ENCODE data around the gene ZDBF2. TPM values are rescaled to one million over a fixed set of nuclear protein-coding genes. Genes with fewer than 3 reads are reported as not detected.
"Not testable (repeated sequence)": the region's sequence is repeated elsewhere in the genome, so short reads cannot be mapped to it uniquely, and the experiment has no call there.

ZDBF2 gene
- total RNA-seq, 2 donors from 2014 or later = 3.9 to 6.0 TPM

DNA sequence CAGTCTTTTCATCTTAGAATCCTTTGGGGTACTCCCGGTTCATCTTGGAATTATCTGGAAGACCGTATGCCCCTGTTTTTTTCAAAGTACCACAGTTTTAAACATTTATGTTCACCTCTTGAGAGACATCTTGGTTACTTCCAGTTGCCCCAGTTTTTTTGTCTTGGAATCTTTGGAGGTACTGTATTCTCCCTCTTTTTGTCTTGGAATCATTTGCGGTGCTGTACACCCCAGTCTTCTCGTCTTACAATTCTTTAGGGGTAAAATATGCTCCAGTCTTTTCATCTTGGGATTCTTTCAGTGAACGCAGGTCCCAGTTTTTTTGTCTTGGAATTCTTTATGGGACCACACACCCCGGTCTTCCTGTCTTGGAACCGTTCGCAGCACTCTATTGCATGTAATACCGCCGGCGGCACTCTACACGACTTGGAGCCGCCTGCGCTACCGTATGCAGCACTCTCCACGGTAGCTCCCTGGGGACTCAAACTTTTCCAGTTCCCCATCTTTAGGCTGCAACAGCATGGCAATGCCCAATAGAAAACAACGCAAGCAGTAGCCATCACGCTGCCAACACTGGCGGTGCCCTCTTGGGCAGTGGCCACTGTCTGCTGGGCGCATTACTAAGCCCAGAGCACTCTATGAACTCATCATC is 21.2 kb upstream of the ZDBF2 start:
- H3K4me1 Mint-ChIP-seq (ENCODE audit: low read depth in 2 of 2) = peaks cover 9 to 12% of the 10 kb centered on the region in 2 donors
- no peaks in the 10 kb centered on the region for H3K9me3 Mint-ChIP-seq
- peaks cover 48 to 60% of the 10 kb centered on the region in 2 donors for H3K27me3 Mint-ChIP-seq
- ATAC-seq = no peak
- peaks cover 4% of the 10 kb centered on the region for H3K36me3 Mint-ChIP-seq
- H3K4me3 Mint-ChIP-seq = no peak overlapping the region
- DNase-seq (ENCODE audit: low spot score) = no peak
- no peak overlapping the region for H3K27ac Mint-ChIP-seq

DNA sequence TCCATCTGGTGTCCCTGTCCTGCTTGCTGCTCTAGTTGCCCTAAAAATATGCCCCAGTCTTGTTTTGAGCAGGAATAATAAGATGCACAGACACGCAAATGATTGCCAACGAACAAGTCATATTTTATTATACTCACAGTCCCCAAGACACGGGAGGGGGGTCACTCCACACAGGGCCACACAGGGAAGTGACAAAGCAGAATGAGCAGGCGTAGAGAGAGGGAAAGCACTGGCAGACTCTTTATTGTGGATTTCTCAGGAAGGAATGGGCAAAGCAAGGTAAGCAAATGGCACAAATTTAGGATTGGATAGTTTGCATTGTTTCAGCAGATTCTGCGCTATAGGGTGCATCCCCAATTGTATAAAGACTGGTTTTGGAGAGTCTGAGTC is 20.7 kb upstream of the ZDBF2 start:
- peaks cover 4% of the 10 kb centered on the region for H3K36me3 Mint-ChIP-seq

GRCh38 chr2:206255003-206255402 is 19.5 kb upstream of the ZDBF2 start:
- peaks cover 49 to 61% of the 10 kb centered on the region in 2 donors for H3K27me3 Mint-ChIP-seq
- peaks cover 9 to 11% of the 10 kb centered on the region in 2 donors for H3K4me1 Mint-ChIP-seq (ENCODE audit: low read depth in 2 of 2)
- no peak overlapping the region for H3K27ac Mint-ChIP-seq
- peaks cover 4% of the 10 kb centered on the region for H3K36me3 Mint-ChIP-seq
- H3K4me3 Mint-ChIP-seq = no peak overlapping the region
- DNase-seq (ENCODE audit: low spot score) (no peak), ATAC-seq (no peak)
- H3K9me3 Mint-ChIP-seq = no peaks in the 10 kb centered on the region

More for the DNA sequence above, 20.7 kb upstream of the ZDBF2 start:
- no peak for DNase-seq (ENCODE audit: low spot score)
- Mint-ChIP-seq H3K9me3 (no peaks in the 10 kb centered on the region), H3K4me3 (no peak overlapping the region), H3K4me1 (ENCODE audit: low read depth in 2 of 2) (peaks cover 9 to 12% of the 10 kb centered on the region in 2 donors), H3K27me3 (peaks cover 45 to 55% of the 10 kb centered on the region in 2 donors), H3K27ac (no peak overlapping the region)
- ATAC-seq = no peak

DNA sequence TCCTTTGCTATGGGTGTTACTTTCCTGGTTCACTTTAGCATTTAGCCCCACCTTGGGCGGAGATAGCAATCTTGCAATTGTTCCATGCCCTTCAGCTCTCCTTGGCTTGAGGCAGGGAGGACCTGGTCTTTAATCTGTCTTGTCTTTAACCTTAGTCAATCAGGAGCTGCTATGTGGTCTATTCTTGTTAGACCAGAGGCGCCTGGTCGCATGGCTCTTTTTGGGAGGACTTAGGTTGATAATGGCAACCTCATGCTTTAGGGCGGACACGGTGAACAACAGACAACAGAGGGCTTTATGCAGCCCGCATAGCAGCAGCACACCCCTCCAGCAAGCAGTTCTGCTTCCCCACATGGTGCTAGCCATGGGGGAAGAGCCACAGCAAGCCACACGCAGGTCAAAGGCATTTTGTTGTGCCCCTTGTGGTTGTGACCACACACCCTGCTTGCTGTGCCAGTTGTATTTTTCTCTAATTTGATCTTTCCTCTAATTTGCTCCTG is 17.7 kb upstream of the ZDBF2 start:
- DNase-seq (ENCODE audit: low spot score) (no peak), ATAC-seq (no peak)
- H3K4me1 Mint-ChIP-seq (ENCODE audit: low read depth in 2 of 2) = peaks cover 0 to 4% of the 10 kb centered on the region in 2 donors
- peaks cover 4% of the 10 kb centered on the region for H3K36me3 Mint-ChIP-seq
- peaks cover 48 to 64% of the 10 kb centered on the region in 2 donors for H3K27me3 Mint-ChIP-seq
- H3K9me3 Mint-ChIP-seq = no peaks in the 10 kb centered on the region
- no peak overlapping the region for H3K27ac Mint-ChIP-seq
- H3K4me3 Mint-ChIP-seq = no peak overlapping the region

- Mint-ChIP-seq H3K4me1 (ENCODE audit: low read depth in 2 of 2) (peaks cover 0 to 4% of the 10 kb centered on the region in 2 donors), H3K27ac (no peak overlapping the region), H3K27me3 (peaks cover 45 to 61% of the 10 kb centered on the region in 2 donors), H3K4me3 (no peak overlapping the region), H3K9me3 (no peaks in the 10 kb centered on the region), H3K36me3 (peaks cover 4% of the 10 kb centered on the region)
- DNase-seq (ENCODE audit: low spot score) (no peak), ATAC-seq (no peak)
These were observed 17.1 kb upstream of the ZDBF2 start for GRCh38 chr2:206257350-206257749.

DNA sequence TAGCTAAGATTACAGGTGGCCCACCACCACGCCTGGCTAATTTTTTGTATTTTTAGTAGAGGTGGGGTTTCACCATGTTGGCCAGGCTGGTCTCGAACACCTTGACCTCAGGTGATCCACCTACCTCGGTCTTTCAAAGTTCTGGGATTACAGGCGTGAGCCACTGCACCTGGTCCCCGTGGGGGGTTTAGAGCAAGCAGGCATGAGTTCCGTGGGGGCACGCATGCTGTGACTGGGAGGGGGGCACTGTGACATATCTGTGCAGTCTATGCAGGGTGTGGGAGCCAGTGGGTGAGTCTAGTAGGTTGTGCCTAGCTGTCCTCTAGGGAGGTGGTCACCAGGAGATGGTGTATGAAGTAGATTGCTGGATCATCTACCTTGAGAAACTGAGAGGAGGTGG is 16.6 kb upstream of the ZDBF2 start:
- ATAC-seq (no peak), DNase-seq (ENCODE audit: low spot score) (no peak)
- peaks cover 0 to 4% of the 10 kb centered on the region in 2 donors for H3K4me1 Mint-ChIP-seq (ENCODE audit: low read depth in 2 of 2)
- H3K27me3 Mint-ChIP-seq = peaks cover 45 to 61% of the 10 kb centered on the region in 2 donors
- no peak overlapping the region for H3K27ac Mint-ChIP-seq
- H3K4me3 Mint-ChIP-seq = no peak overlapping the region
- H3K36me3 Mint-ChIP-seq = peaks cover 4% of the 10 kb centered on the region
- no peaks in the 10 kb centered on the region for H3K9me3 Mint-ChIP-seq

DNA sequence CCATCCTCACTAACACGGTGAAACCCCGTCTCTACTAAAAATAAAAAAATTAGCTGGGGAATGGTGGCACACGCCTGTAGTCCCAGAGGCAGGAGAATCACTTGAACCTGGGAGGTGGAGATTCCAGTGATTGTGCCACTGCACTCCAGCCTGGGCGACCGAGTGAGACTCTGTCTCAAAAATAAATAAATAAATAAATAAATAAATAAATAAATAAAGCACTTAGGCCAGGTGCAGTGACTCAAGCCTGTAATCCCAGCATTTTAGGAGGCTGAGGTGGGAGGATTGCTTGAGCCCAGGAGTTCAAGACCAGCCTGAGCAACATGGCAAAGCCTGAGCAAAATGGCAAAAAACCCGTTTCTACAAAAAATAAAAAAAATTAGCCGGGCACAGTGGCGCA is 15.8 kb upstream of the ZDBF2 start:
- H3K9me3 Mint-ChIP-seq; H3K4me3 Mint-ChIP-seq; H3K4me1 Mint-ChIP-seq (ENCODE audit: low read depth in 2 of 2); H3K27ac Mint-ChIP-seq; ATAC-seq; H3K36me3 Mint-ChIP-seq; DNase-seq (ENCODE audit: low spot score): not testable (repeated sequence)
- peaks cover 45 to 61% of the 10 kb centered on the region in 2 donors for H3K27me3 Mint-ChIP-seq

DNA sequence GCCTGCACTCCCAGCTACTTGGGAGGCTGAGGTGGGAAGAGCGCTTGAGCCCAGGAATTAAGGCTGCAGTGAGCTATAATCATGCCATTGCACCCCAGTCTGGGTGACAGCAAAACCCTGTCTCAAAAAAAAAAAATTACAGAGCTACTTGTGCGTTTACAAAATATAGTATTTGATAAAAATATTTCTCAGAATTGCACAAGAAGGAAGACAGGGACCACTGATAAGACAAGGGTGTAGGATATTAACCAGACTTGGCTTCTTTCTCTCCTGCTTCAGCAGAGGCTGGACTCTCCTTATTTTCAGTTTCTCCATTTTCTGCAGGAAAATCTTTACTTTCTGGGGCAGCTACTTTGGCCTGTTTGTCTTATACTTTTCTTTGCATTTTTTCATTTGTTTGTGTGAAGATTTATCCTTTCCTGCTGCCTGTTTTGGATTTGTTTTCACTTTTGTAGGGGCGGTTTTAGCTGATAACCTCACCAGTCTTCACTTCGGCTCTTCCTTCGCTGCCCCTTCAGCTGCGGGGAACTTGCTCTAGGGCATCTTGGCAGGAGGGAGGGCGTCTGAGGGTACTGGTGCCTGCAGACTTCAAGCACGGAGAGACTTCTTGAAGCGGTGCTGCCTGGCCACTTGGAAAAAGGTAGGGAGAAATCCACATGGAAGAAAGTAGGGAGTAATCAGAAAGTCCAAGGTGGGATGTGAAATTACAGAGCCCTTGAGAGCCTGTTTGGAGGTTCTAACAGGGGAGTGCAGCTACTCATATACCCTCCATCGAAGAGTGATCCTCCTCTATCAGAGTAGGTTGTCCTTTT is 14.9 kb upstream of the ZDBF2 start:
- no peak for ATAC-seq
- no peak for DNase-seq (ENCODE audit: low spot score)
- Mint-ChIP-seq H3K27me3 (peaks cover 46 to 63% of the 10 kb centered on the region in 2 donors), H3K4me3 (peak overlapping the region; percentile 50), H3K27ac (no peak overlapping the region), H3K4me1 (ENCODE audit: low read depth in 2 of 2) (peaks cover 0 to 7% of the 10 kb centered on the region in 2 donors), H3K36me3 (no peaks in the 10 kb centered on the region), H3K9me3 (no peaks in the 10 kb centered on the region)

- no peaks in the 10 kb centered on the region for H3K9me3 Mint-ChIP-seq
- H3K27ac Mint-ChIP-seq = no peak overlapping the region
- H3K4me1 Mint-ChIP-seq (ENCODE audit: low read depth in 2 of 2) = peaks cover 0 to 7% of the 10 kb centered on the region in 2 donors
- peaks cover 50 to 64% of the 10 kb centered on the region in 2 donors for H3K27me3 Mint-ChIP-seq
- ATAC-seq (peak in 1 of 2 donors; percentile 52), DNase-seq (ENCODE audit: low spot score) (no peak)
- H3K4me3 Mint-ChIP-seq = no peak overlapping the region
- H3K36me3 Mint-ChIP-seq = no peaks in the 10 kb centered on the region
These were observed 14.1 kb upstream of the ZDBF2 start for GRCh38 chr2:206260188-206261012.

DNA sequence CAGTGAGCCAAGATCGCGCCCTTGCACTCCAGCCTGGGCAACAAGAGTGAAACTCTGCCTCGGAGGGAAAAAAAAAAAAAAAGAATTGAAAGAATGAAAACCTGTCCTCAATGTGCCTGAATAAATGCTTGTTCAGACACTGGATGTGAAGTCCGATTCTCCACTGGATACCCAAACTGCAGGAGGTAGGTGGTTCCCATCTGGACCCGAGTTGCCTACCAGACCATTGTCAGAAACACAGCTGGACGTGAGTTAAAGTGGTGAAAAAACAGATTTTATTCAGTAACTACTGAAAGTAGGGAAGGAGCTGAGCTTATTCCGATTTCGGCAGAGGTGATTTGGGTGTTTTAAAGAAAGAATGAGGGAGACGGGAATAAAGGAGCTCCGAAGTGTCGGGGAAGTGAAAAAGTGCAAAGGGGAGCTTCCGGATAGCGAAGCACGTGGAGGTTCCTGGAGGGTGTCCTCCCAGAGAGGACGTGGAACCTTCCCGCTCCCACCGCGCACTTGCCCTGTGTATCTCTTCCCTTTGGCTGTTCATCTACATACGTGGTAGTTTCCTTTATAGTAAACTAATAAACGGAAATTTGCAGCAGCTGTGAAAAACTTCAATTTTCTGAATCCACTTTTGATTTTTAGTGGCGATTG is 10.4 kb upstream of the ZDBF2 start:
- Mint-ChIP-seq H3K4me3 (peak overlapping the region; percentile 9), H3K36me3 (no peaks in the 10 kb centered on the region), H3K27ac (no peak overlapping the region), H3K9me3 (no peaks in the 10 kb centered on the region), H3K4me1 (ENCODE audit: low read depth in 2 of 2) (peaks cover 0 to 3% of the 10 kb centered on the region in 2 donors), H3K27me3 (peaks cover 57 to 77% of the 10 kb centered on the region in 2 donors)
- no peak for ATAC-seq
- no peak for DNase-seq (ENCODE audit: low spot score)

GRCh38 chr2:206266130-206267125 is 8.0 kb upstream of the ZDBF2 start:
- no peak overlapping the region for H3K4me3 Mint-ChIP-seq
- no peak for DNase-seq (ENCODE audit: low spot score)
- peaks cover 0 to 3% of the 10 kb centered on the region in 2 donors for H3K4me1 Mint-ChIP-seq (ENCODE audit: low read depth in 2 of 2)
- H3K27ac Mint-ChIP-seq = no peak overlapping the region
- H3K27me3 Mint-ChIP-seq = peaks cover 40 to 68% of the 10 kb centered on the region in 2 donors
- no peak for ATAC-seq
- no peaks in the 10 kb centered on the region for H3K36me3 Mint-ChIP-seq
- no peaks in the 10 kb centered on the region for H3K9me3 Mint-ChIP-seq

DNA sequence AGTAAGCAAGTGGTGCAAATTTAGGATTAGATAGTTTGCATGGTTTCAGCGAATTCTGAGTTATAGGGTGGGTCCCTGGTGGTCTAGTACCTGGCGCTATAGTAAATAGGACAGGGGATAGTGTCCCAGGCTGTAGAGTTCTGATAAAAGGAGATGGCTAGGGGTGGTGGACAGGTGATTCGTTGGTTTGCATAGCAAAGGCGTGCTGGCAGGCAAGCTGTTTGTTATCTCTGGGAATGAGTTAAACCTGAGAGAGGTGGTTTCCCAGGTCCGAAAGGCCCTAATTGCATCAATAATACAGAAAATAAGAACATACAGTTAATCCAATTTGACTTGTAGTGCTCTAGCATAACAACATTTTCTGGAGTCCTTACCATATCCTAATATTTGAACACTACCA is 6.9 kb upstream of the ZDBF2 start:
- no peaks in the 10 kb centered on the region for H3K36me3 Mint-ChIP-seq
- peaks cover 0 to 3% of the 10 kb centered on the region in 2 donors for H3K4me1 Mint-ChIP-seq (ENCODE audit: low read depth in 2 of 2)
- H3K9me3 Mint-ChIP-seq = no peaks in the 10 kb centered on the region
- no peak overlapping the region for H3K27ac Mint-ChIP-seq
- H3K27me3 Mint-ChIP-seq = peaks cover 40 to 64% of the 10 kb centered on the region in 2 donors
- ATAC-seq (no peak), DNase-seq (ENCODE audit: low spot score) (no peak)
- no peak overlapping the region for H3K4me3 Mint-ChIP-seq

Measured in natural killer cell treated with Interleukin-12 subunit alpha and Interleukin-12 subunit beta and Interleukin-15 and Interleukin-18, amount 100 ng/mL, for 72 hours (primary cell).